Astrocyte (in vitro differentiated cells and primary cell): ENCODE measurements around the gene CAMK2D.

Experiments
- CTCF ChIP-seq: IDR thresholded peaks from 2 replicates; pipeline ENCODE4 v1.5.1; 2011; ENCODE audit warnings: low read depth, mild to moderate bottlenecking, inconsistent platforms, low read length, moderate library complexity; ENCODE audit not compliant: insufficient read depth
- EZH2 ChIP-seq: IDR thresholded peaks from 2 replicates; pipeline ENCODE4 v1.6.1; 2012; ENCODE audit warnings: mild to moderate bottlenecking, low read length, inconsistent platforms; ENCODE audit not compliant: insufficient read depth

GRCh38 chr4:113772319-113772718, 10.8 kb upstream of the CAMK2D start:
- TF ChIP-seq CTCF, result no peak
- no peak for TF ChIP-seq EZH2
